Measurements from ENCODE around the gene SGTA.

- no peak for TF ChIP-seq CTCF (optimal IDR thresholded peaks at IDR 0.05 in 1 of 3, IDR thresholded peaks at IDR 0.05 in 1 of 3, conservative IDR thresholded peaks at IDR 0.05 in 1 of 3; ENCODE audit: extremely low read depth in 1 of 3, insufficient read depth in 2 of 3, low read length in 3 of 3)
- TF ChIP-seq EZH2 (IDR thresholded peaks at IDR 0.05; ENCODE audit: low read length), result no peak
Observed at GRCh38 chr19:2820112-2820702, 37.1 kb upstream of the SGTA start.

All from keratinocyte (primary cell).